Stimulated activated naive CD8-positive, alpha-beta T cell treated with anti-CD3 and anti-CD28 coated beads, Interleukin-15, amount 100 ng/mL, for 72 hours (primary cell): ENCODE results near the gene GRIK4.

Source experiments
- ATAC-seq: fragments of 150-1000 bp; cut with Tn5 transposase; 2 replicates; pipeline ENCODE4 v1.10.0; 2021; ENCODE audit warnings: mild to moderate bottlenecking, moderate library complexity
- DNase-seq, 2 donors: peaks; one replicate each; pipeline ENCODE4 v3.0.0; 2021 to 2022
- H3K27ac Mint-ChIP-seq, 2 donors: one replicate each; pipeline ENCODE4 v1.8.0; 2022; ENCODE audit warnings: mild to moderate bottlenecking in 2 of 2, mixed read lengths in 2 of 2, moderate library complexity in 2 of 2
- H3K27me3 Mint-ChIP-seq: one replicate; pipeline ENCODE4 v1.8.0; 2022; ENCODE audit warnings: mixed read lengths
- H3K4me1 Mint-ChIP-seq: one replicate; pipeline ENCODE4 v1.8.0; 2022; ENCODE audit warnings: mild to moderate bottlenecking, mixed read lengths
- H3K4me3 Mint-ChIP-seq, 2 donors: one replicate each; pipeline ENCODE4 v1.8.0; 2022; ENCODE audit warnings: mild to moderate bottlenecking in 2 of 2, mixed read lengths in 2 of 2, moderate library complexity in 1 of 2
- H3K9me3 Mint-ChIP-seq, 2 donors: one replicate each; pipeline ENCODE4 v1.8.0; 2022; ENCODE audit warnings: mixed read lengths in 2 of 2

Gene GRIK4

DNA sequence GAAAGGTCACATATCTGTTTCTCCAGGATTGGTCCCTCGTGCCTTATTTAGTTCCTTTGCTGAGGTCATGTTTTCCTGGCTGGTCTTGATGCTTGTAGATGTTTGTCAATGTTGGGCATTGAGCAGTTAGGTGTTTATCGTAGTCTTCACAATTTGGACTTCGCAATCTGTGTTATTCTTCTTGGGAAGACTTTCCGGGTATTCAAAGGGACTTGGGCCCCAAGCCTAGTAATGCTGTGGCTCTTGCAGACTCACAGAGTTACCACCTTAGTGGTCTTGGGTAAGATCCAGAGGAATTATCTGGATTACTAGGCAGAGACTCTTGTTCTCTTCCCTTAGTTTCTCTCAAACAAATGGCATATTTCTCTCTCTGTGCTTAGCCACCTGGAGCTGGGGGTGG, 223.5 kb downstream of the GRIK4 start:
- no peaks in the 10 kb centered on the region for H3K9me3 Mint-ChIP-seq
- peaks cover 5% of the 10 kb centered on the region for H3K27me3 Mint-ChIP-seq
- no peak overlapping the region for H3K27ac Mint-ChIP-seq
- ATAC-seq = no peak
- no peak overlapping the region for H3K4me3 Mint-ChIP-seq
- DNase-seq = no peak
- H3K4me1 Mint-ChIP-seq = no peaks in the 10 kb centered on the region

DNA sequence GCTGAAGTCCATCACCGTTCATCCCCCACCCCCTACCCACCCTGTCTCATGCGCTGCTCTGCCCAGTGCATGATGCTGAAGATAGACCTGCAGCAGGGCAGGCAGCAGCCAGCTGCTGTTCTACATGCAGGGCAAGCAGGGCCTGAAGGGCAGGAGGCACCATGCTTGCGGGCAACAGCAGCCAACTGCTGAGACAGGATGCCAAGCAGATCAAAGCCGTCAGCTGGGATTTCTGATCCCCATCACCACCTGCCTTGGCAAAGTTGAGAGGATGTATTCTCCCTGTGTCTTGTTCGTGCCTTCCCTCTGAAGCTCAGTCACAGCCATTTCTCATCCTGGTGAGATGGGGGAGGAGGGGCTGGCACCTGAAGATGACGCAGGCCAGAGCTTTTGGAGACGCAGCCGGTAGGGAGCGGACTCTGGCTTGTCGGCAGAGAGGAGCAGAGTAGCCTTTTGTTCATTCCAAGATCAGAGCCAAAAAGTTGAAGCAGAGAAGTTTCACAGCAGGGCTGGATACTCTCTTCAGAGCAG, 227.0 kb downstream of the GRIK4 start:
- H3K4me1 Mint-ChIP-seq = no peaks in the 10 kb centered on the region
- no peak overlapping the region for H3K27ac Mint-ChIP-seq
- DNase-seq (no peak), ATAC-seq (no peak)
- H3K4me3 Mint-ChIP-seq = no peak overlapping the region
- peaks cover 5% of the 10 kb centered on the region for H3K27me3 Mint-ChIP-seq
- no peaks in the 10 kb centered on the region for H3K9me3 Mint-ChIP-seq

DNA sequence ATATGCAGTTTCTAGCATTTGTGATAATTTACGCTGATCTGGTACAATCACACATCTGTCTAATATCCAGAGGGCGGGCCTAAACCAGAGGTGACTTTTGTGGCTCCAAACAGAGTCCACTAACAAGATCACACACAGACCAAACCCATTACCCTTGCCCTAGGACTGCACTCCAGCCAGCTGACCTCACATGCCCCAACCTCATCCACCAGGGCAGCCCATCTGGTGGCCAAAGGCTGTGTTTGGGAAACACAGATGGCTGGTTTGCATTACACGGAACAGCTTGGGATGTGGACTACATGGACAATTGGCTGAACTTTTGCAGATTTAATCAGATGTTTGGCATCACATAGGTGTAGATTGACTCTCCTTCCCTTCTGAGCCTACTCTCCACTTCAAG, 228.2 kb downstream of the GRIK4 start:
- ATAC-seq (no peak), DNase-seq (no peak)
- H3K27me3 Mint-ChIP-seq = peaks cover 13% of the 10 kb centered on the region
- H3K4me1 Mint-ChIP-seq = no peaks in the 10 kb centered on the region
- no peak overlapping the region for H3K27ac Mint-ChIP-seq
- H3K4me3 Mint-ChIP-seq = no peak overlapping the region
- H3K9me3 Mint-ChIP-seq = no peaks in the 10 kb centered on the region

DNA sequence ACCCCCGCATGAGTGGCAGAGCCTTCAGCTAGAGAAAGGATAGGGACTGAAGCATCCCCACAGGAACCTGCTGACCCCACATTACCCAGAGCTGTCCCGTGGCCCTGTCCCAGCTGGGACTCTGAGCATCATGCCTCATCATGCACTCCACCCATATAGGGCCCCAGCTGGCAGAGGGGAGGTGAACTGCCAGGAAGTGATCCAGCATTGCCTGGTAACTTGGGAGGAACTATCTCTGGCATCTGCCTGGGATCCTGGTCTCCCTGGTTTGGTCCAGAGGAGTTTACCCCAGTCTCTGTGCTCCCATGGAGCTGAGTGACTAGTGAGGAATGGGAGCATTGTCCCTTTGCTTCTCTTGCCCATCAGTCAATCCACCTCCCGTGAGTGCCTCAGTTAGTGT, 228.8 kb downstream of the GRIK4 start:
- Mint-ChIP-seq H3K27me3 (peaks cover 11% of the 10 kb centered on the region), H3K9me3 (no peaks in the 10 kb centered on the region), H3K4me1 (no peaks in the 10 kb centered on the region), H3K4me3 (no peak overlapping the region), H3K27ac (no peak overlapping the region)
- no peak for ATAC-seq
- DNase-seq = no peak

DNA sequence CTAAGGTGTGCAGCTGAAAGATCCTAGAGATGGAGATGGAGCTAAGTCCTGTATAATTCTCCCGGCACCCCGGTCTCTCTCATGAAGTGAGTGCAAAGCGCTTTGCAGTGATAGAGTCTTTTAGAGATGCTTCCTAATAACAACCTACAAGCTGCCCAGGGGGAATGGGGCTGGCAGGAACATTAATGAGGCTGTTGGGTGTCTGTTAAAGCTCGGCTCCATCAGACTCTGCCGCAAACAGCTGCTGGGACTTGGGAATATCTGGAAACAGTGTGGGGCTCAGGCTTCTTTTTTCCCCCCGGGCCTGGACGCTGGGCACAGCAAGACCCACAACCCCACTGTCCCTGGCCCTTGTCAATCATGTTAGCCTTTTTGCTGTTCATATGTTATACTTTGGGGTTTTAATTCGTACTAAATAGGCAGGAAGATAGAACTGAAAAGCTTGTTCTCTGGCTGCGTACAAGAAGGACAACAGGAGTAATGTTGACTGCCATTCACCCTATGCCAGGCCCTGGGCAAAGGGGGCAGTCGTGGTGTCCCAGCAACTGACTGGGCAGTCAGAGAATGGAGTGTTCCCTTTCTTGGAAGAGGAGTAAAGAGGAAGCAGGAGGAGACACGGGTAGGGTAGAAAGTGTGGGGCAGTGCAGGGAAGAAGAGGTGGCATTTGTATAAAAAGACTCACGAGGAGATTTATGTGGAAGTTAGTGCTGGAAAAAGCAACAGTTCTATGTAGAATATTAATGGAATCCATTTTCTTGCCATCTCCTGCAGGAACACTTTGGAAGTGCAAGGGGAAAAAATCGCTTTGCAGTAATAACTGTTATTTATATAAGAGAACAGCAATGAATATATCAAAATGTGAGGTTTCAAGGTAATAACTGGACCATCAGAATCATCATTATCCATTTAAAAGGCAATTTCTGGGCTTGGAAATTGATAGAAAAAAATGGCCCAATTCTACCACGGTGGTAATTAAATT, 232.8 kb downstream of the GRIK4 start:
- ATAC-seq (no peak), DNase-seq (no peak)
- no peaks in the 10 kb centered on the region for H3K4me1 Mint-ChIP-seq
- no peak overlapping the region for H3K27ac Mint-ChIP-seq
- no peaks in the 10 kb centered on the region for H3K9me3 Mint-ChIP-seq
- H3K27me3 Mint-ChIP-seq = peaks cover 7% of the 10 kb centered on the region
- no peak overlapping the region for H3K4me3 Mint-ChIP-seq

DNA sequence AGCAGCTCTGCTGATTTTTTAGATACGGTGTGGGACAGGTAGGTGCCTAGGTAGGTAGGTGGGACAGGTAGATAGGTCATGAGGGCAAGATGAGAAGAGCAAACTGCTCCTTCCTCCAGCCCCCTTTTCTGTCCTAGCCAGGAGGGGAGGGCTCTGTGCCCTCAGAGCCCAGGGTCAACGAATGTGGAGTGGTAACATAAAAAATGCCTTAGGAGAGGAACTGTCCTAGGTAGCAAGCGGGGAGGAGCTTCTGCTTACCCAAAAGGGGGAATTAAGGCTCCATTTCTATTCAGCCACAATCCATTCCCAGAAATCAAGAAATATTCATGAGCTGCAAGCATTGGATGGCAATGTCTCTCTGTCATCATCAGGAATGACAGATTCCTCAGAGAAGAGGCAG, 234.8 kb downstream of the GRIK4 start:
- no peaks in the 10 kb centered on the region for H3K4me1 Mint-ChIP-seq
- peaks cover 15% of the 10 kb centered on the region for H3K27me3 Mint-ChIP-seq
- no peaks in the 10 kb centered on the region for H3K9me3 Mint-ChIP-seq
- DNase-seq (no peak), ATAC-seq (no peak)
- no peak overlapping the region for H3K4me3 Mint-ChIP-seq
- H3K27ac Mint-ChIP-seq = no peak overlapping the region

DNA sequence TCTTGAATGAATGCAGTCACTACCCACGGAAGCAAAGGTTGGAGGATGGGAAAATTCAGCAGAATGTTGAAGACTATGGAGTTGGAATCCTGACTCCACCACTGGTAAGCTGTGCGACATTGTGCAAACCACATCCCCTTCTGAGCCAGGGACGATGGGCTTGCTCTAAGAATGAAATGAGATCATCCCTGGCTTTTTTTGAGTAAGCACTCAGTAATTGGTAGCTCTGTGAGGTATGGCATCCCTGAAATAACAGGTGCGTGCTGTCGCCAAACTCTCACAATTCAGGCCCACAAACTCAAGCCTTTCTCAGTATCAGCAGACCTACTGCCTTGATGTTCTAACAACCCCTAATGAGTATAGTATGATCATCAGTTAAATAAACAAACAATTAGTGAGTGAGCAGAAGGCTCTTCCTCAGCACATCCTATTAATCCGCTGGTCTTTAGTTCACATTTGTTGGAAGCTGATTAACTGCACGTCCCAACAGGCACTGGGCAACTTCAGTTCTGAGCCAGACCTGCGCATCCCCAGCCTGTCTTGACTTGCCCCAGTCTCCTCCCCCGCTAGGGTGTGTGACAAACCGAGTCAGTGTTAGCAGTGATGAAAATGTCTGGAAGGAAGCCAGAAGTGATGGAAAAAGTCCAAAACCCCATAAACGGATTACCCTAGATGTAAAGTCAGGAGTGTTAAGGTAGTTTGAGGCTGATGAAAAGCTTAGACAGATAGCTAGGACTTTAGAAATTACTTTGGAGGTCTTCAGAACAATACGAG, 235.5 kb downstream of the GRIK4 start:
- Mint-ChIP-seq H3K27ac (no peak overlapping the region), H3K4me3 (no peak overlapping the region), H3K4me1 (no peaks in the 10 kb centered on the region), H3K9me3 (no peaks in the 10 kb centered on the region), H3K27me3 (peaks cover 15% of the 10 kb centered on the region)
- DNase-seq (no peak), ATAC-seq (no peak)

DNA sequence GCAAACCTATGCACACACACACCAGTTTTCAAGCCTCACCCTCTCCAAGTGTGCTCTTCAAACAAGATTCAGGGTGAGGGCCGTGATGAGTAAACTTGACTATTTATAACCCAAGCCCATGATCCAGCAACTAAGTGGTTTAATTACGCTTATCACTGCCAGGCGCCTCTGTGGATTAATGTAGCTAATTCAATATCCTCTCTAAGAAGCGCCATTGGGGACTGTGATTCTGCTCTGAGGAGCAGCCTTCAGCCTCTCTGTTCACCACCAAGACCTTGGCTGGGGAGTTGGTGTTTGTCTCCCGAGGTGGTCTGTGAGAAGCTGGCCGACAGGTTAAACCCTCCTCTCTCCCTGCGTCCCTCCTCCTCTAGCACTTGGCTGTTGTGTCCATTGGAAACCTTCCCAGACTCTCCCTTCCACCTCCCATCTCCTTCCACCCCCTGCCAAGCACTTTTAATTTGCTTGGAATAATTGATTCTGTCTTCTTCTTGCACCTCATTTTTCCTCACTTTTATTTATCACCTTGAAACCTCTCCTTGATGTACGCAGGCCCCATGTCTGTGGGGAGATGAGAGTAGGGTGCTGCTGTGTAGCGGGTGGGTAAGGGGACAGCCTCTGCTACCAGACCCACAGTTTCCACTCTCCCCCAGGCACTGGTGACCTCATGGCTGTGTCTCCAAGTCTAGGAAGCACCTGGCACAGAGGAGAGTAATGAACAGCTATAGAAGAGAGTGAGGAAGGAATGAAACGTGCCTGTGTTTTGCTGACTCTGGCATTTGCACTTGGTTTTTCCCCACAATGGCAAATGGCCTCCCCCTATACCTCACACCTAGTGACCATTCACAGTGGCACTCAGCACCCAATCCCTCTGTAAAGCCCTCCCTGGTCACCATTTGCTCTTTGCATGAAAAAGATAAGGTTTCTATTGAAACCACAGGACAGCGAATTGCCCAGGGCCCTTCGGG, 236.6 kb downstream of the GRIK4 start:
- ATAC-seq = no peak

DNA sequence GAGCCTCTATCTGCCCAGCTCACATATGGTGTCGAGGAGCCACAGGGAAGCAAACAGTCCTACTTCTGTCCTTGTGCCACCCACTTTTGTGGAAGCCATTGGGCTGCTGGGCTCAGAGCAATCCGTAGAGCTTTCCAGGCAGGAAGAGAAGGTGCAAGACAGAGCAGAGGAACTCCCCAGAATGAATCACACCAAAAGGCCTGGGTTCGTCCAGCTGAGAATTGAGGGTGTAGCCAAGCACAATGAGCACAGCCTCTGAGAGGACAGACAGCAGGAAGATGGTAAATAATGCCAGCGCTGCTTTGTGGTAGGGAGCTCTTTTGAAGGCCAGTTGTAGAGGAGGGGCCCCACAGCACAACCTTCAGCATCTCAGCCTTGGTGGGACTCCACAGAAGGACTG, 237.8 kb downstream of the GRIK4 start:
- no peaks in the 10 kb centered on the region for H3K9me3 Mint-ChIP-seq
- no peaks in the 10 kb centered on the region for H3K4me1 Mint-ChIP-seq
- ATAC-seq (no peak), DNase-seq (no peak)
- no peak overlapping the region for H3K4me3 Mint-ChIP-seq
- no peak overlapping the region for H3K27ac Mint-ChIP-seq
- peaks cover 11% of the 10 kb centered on the region for H3K27me3 Mint-ChIP-seq

More for the DNA sequence above, 236.6 kb downstream of the GRIK4 start:
- H3K4me1 Mint-ChIP-seq = no peaks in the 10 kb centered on the region
- H3K9me3 Mint-ChIP-seq = no peaks in the 10 kb centered on the region
- DNase-seq = no peak
- H3K4me3 Mint-ChIP-seq = no peak overlapping the region
- no peak overlapping the region for H3K27ac Mint-ChIP-seq
- peaks cover 15% of the 10 kb centered on the region for H3K27me3 Mint-ChIP-seq

DNA sequence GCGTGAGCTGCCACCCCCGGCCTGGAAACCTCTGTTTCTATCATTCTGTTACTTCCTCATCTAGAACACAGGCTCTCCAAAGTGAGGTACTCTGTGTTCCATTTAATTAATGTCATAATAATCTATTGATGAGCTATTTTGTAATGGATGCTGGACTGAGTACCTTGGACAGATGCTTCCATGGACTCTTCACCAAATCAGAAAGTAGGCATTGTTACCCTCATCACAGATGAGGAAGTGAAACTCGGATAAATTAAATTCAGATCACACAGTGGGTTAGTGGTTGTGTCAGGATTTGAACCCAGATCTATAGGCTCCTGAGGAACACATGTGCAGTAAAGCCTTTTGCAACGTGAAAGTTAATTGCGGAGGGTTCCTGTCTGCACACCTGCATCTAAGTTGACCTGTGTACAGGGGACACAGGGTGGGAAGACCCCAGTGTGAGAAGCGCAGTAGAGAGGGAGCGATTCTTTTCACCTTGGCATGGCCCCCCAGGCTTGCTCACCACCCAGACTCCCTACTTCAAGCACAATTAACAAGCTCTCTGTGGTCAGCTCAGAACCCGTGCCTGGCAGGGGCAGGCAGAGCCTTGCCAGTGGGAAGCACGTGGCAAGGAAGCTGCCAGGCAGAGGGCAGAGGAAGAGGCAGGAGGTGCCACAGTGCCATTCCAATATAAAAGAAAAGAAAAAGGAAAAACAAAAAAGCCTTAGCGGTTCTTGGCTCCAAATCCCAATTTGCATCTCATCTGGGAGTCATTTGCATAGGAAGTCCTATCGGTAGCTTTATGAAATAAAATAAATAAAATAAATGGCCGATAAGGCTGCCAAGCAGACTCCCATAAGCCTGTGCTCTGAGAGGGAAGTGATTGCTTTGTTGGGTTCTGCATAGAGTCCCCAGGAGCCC, 239.3 kb downstream of the GRIK4 start:
- no peaks in the 10 kb centered on the region for H3K9me3 Mint-ChIP-seq
- H3K27me3 Mint-ChIP-seq = peaks cover 14% of the 10 kb centered on the region
- no peak overlapping the region for H3K27ac Mint-ChIP-seq
- H3K4me1 Mint-ChIP-seq = no peaks in the 10 kb centered on the region
- no peak for ATAC-seq
- H3K4me3 Mint-ChIP-seq = no peak overlapping the region
- no peak for DNase-seq

DNA sequence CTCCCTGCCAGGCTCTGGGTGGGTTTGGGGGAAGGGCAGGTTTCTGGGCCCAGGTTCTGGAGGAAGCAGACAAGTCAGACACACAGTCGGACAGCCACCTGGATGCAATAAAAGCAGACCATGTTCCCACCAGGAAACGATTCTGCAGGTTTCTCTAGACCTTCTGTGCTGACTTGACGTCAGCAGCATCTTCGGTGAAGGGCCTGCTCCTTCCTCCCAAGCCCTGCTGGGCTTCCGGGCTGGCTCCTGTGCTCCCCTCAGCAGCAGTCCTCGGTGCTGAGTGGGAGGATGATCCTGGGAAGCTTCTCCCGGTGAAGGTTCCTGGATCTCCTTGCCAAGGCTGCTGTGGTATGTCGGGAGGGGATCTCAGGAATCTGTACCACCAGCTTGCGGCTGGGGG, 240.0 kb downstream of the GRIK4 start:
- H3K27ac Mint-ChIP-seq = no peak overlapping the region
- no peak for DNase-seq

DNA sequence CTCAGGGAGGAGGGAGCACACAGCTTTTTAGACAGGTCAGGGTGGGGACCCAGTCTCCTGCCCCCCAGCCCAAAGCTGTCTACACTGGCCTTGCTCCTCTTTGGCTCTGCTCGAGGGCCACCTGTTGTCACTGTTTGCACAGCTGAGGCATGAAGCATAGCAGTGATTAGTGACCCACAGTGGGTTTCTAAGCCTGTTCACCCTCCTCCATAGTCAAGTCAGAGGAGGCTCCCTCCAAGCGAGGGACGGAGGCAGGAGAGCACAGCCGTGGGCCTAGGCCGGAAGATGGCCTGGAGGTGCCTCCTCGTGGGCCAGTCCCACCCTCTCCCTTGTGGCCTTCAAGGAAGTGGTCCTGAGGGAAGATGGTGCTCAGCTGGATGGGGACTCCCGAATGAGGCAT, 241.1 kb downstream of the GRIK4 start:
- ATAC-seq = no peak
- no peak for DNase-seq
- H3K27ac Mint-ChIP-seq = no peak overlapping the region

More for the DNA sequence above, 240.0 kb downstream of the GRIK4 start:
- Mint-ChIP-seq H3K4me3 (no peak overlapping the region), H3K27me3 (peaks cover 14% of the 10 kb centered on the region), H3K9me3 (no peaks in the 10 kb centered on the region), H3K4me1 (no peaks in the 10 kb centered on the region)
- no peak for ATAC-seq

DNA sequence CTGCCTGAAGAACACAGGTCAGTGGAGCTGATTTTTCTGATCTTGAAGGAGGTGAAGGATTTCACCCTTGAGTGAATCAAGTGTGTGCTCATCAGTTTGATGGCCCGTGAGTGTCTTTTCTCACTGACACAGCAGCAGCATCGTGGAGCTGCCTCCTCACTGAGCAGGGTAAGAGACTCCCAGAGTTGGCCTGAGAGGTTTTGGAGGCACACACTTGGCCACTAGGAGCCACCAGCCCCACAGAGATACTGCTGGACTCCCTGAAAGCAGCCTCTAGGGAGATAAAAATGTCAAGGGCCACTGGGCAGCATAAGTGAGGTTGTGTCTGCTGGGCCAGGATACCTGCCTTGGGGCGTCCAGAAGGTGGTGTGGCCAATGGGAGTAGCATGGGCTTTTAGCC, 245.4 kb downstream of the GRIK4 start:
- no peak for DNase-seq
- H3K27ac Mint-ChIP-seq = peak overlapping the region in 1 of 2 donors; percentile 23
- no peaks in the 10 kb centered on the region for H3K9me3 Mint-ChIP-seq
- no peak overlapping the region for H3K4me3 Mint-ChIP-seq
- peaks cover 7% of the 10 kb centered on the region for H3K27me3 Mint-ChIP-seq
- ATAC-seq = no peak
- H3K4me1 Mint-ChIP-seq = no peaks in the 10 kb centered on the region

More for the DNA sequence above, 241.1 kb downstream of the GRIK4 start:
- no peaks in the 10 kb centered on the region for H3K9me3 Mint-ChIP-seq
- H3K4me3 Mint-ChIP-seq = no peak overlapping the region
- H3K27me3 Mint-ChIP-seq = peaks cover 14% of the 10 kb centered on the region
- no peaks in the 10 kb centered on the region for H3K4me1 Mint-ChIP-seq

DNA sequence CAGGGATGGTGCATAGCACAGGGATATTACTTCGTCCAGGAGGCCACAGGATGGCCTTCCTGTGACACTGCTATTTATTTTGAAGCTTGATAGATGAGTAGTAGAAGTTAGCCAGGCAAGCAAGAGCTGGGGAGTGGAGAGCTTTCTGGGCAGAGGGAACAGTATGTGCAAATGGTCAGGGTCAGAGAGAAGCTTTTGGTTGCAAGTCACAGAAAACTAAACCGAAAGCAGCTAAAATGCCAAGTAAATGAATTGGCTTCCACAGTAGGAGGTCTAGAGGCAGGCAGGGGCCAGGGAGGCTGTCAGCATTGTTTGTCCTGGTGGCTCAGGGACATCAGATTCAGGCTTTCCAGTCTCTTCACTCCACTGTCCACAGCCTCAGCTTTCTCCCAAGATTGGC, 247.5 kb downstream of the GRIK4 start:
- peaks cover 23% of the 10 kb centered on the region for H3K27me3 Mint-ChIP-seq
- H3K4me1 Mint-ChIP-seq = no peaks in the 10 kb centered on the region
- ATAC-seq = no peak
- no peak for DNase-seq
- H3K4me3 Mint-ChIP-seq = no peak overlapping the region
- H3K27ac Mint-ChIP-seq = no peak overlapping the region
- no peaks in the 10 kb centered on the region for H3K9me3 Mint-ChIP-seq
